ENCODE data around the gene ZBED2. TPM values are rescaled to one million over a fixed set of nuclear protein-coding genes. Genes with fewer than 3 reads are reported as not detected.

Gene ZBED2
- total RNA-seq, 1 experiment from 2014 or later, result 19.0 TPM

DNA sequence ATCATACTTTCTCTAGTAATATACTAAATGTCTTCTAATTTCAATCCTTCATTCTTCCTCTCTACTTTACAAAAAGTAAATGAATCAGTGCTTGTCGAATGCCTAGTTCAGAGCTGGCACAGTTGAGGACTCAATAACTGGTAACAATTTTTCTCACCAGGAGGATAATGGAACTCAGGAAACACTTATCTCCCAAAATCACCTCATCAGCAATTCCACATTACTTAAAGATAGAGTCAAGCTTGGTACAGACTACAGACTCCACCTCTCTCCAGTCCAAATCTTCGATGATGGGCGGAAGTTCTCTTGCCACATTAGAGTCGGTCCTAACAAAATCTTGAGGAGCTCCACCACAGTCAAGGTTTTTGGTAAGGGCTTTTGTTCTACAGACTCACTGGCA, 16.3 kb downstream of the ZBED2 start:
- Mint-ChIP-seq H3K27ac (ENCODE audit: low read depth, unreplicated experiment) (no peak overlapping the region), H3K36me3 (ENCODE audit: insufficient read depth, unreplicated experiment) (no peaks in the 10 kb centered on the region), H3K27me3 (ENCODE audit: insufficient read depth, unreplicated experiment) (no peaks in the 10 kb centered on the region), H3K4me1 (ENCODE audit: insufficient read depth, unreplicated experiment) (peaks cover 32% of the 10 kb centered on the region), H3K4me3 (ENCODE audit: unreplicated experiment) (no peak overlapping the region), H3K9me3 (ENCODE audit: unreplicated experiment) (no peaks in the 10 kb centered on the region)
- intact Hi-C loops (cut with micrococcal nuclease), result loop anchor here (1.0 to 5.0 kb wide), 7 partner anchors 37 to 388 kb away; no protein-coding TSS in a partner anchor
- no TSS peak for BruUV-seq (replicated peaks)
- CTCF ChIA-PET, result interaction anchor here (0.6 to 5.7 kb wide), 34 partner anchors 9 to 468 kb away, joined by 3 to 193 read pairs (median 6); partner anchors contain the start of gene ZBED2
- TF ChIP-seq CTCF (IDR thresholded peaks at IDR 0.05; ENCODE audit: unreplicated experiment), result no peak
- no peak for DNase-seq (ENCODE audit: unreplicated experiment)
- POLR2A ChIA-PET, result interaction anchor here (0.6 to 2.9 kb wide), 13 partner anchors 10 to 281 kb away, joined by 3 to 16 read pairs (median 4); partner anchors contain the start of gene ZBED2

DNA sequence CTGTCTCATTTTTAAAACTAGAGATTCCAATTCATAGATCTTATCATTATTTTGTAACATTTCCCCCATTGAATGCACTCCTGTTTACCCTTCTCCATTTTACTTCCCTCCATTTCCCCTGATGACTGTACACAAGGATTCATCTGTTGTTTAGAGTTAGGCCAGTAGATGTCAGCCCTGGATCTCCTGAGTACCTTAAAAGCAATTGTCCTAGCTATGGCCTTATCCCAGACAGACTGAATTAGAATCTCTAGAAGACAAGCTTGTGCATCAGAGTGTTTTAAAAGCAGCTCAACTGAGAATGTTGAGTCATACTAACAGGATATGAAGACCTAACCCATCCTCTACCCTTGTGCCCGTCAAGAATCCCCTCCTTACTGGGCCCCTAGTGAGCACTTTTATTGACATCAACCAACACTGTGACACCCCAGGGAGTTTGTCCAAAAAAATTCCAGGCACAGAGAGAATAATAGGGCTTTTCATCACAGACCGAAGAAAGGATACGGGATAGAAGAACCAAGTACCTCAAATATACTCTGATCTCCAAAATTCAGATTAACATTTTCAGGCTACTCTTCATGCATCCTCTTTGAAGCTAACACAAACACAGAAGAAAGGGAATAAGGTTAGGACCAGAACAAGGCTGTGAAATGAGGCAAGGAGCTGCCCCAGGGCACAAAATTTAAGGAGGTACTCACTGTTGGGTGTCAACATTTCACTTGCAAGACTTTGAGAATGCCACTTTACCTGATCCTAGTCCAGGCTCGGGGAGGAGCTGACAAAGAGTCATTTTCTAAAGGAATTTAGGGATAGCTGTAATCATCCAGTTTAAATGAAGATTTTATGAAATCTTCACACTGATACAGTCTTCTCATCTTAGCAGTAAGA, 17.1 kb downstream of the ZBED2 start:
- DNase-seq (ENCODE audit: unreplicated experiment), result peak; percentile 81
- no peaks in the 10 kb centered on the region for H3K36me3 Mint-ChIP-seq (ENCODE audit: insufficient read depth, unreplicated experiment)
- H3K27ac Mint-ChIP-seq (ENCODE audit: low read depth, unreplicated experiment), result no peak overlapping the region
- no peaks in the 10 kb centered on the region for H3K27me3 Mint-ChIP-seq (ENCODE audit: insufficient read depth, unreplicated experiment)
- BruUV-seq (replicated peaks), result no TSS peak
- ChIA-PET POLR2A (interaction anchor here (0.5 to 2.9 kb wide), 14 partner anchors 11 to 365 kb away, joined by 3 to 16 read pairs (median 4); partner anchors contain the start of gene ZBED2), CTCF (interaction anchor here (0.6 to 5.7 kb wide), 53 partner anchors 10 to 1884 kb away, joined by 3 to 193 read pairs (median 4); partner anchors contain the start of genes ABHD10 and ZBED2)
- H3K4me1 Mint-ChIP-seq (ENCODE audit: insufficient read depth, unreplicated experiment), result peaks cover 31% of the 10 kb centered on the region
- no peaks in the 10 kb centered on the region for H3K9me3 Mint-ChIP-seq (ENCODE audit: unreplicated experiment)
- peak; percentile 82 for TF ChIP-seq CTCF (IDR thresholded peaks at IDR 0.05; ENCODE audit: unreplicated experiment)
- intact Hi-C loops (cut with micrococcal nuclease), result loop anchor here (1.0 to 5.0 kb wide), 8 partner anchors 38 to 389 kb away; no protein-coding TSS in a partner anchor
- no peak overlapping the region for H3K4me3 Mint-ChIP-seq (ENCODE audit: unreplicated experiment)

GRCh38 chr3:111577113-111577512, 18.0 kb downstream of the ZBED2 start:
- Mint-ChIP-seq H3K4me1 (ENCODE audit: insufficient read depth, unreplicated experiment) (peaks cover 24% of the 10 kb centered on the region), H3K9me3 (ENCODE audit: unreplicated experiment) (no peaks in the 10 kb centered on the region), H3K4me3 (ENCODE audit: unreplicated experiment) (no peak overlapping the region), H3K27me3 (ENCODE audit: insufficient read depth, unreplicated experiment) (no peaks in the 10 kb centered on the region), H3K36me3 (ENCODE audit: insufficient read depth, unreplicated experiment) (no peaks in the 10 kb centered on the region), H3K27ac (ENCODE audit: low read depth, unreplicated experiment) (no peak overlapping the region)
- TF ChIP-seq CTCF (IDR thresholded peaks at IDR 0.05; ENCODE audit: unreplicated experiment), result no peak
- DNase-seq (ENCODE audit: unreplicated experiment), result no peak
- CTCF ChIA-PET, result interaction anchor here (0.6 to 5.7 kb wide), 27 partner anchors 9 to 402 kb away, joined by 3 to 193 read pairs (median 7); partner anchors contain the start of genes ABHD10 and ZBED2
- POLR2A ChIA-PET, result interaction anchor here (1.4 to 2.9 kb wide), 5 partner anchors 12 to 283 kb away, joined by 3 to 16 read pairs (median 7); partner anchors contain the start of gene ZBED2
- intact Hi-C loops (cut with micrococcal nuclease), result loop anchor here (1.0 to 5.0 kb wide), 4 partner anchors 44 to 390 kb away; no protein-coding TSS in a partner anchor
- BruUV-seq (replicated peaks), result no TSS peak

DNA sequence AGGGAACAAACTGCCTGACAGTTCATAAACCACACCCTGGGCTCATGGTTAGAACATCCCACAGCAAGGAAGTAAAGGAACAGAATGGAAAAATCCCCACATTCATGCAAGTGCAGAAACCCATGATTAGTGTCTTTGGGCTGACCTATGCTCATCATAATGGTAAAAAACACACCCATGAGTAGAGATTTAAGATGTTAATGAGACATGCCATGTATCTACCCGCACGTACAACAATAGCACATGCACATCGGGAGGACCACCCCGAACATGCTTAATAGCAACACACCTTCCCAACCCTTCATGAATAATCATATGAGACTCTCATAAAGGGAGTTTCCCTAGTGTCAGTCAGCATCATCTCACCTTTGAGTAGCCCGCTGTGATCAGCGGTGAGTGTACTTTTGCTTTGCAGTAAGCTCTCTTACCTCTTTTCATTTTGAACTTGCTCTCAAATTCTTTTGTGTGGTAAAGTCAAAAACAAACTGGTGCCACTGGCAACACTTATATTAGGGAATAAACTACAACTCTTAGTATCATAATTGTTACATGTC, 23.2 kb downstream of the ZBED2 start:
- H3K36me3 Mint-ChIP-seq (ENCODE audit: insufficient read depth, unreplicated experiment), result peaks cover 5% of the 10 kb centered on the region
- no peak for TF ChIP-seq CTCF (IDR thresholded peaks at IDR 0.05; ENCODE audit: unreplicated experiment)
- no peaks in the 10 kb centered on the region for H3K9me3 Mint-ChIP-seq (ENCODE audit: unreplicated experiment)
- CTCF ChIA-PET, result interaction anchor here (1.7 to 2.9 kb wide), 2 partner anchors 120 to 145 kb away, joined by 7 to 25 read pairs; no protein-coding TSS in a partner anchor
- intact Hi-C loops (cut with micrococcal nuclease), result no loop called here
- H3K27me3 Mint-ChIP-seq (ENCODE audit: insufficient read depth, unreplicated experiment), result no peaks in the 10 kb centered on the region
- no peak for DNase-seq (ENCODE audit: unreplicated experiment)
- POLR2A ChIA-PET, result interaction anchor here (0.6 kb wide), 1 partner anchor 137 kb away, joined by 3 read pairs; no protein-coding TSS in a partner anchor
- H3K4me3 Mint-ChIP-seq (ENCODE audit: unreplicated experiment), result no peak overlapping the region
- BruUV-seq (replicated peaks), result no TSS peak
- H3K4me1 Mint-ChIP-seq (ENCODE audit: insufficient read depth, unreplicated experiment), result no peaks in the 10 kb centered on the region
- H3K27ac Mint-ChIP-seq (ENCODE audit: low read depth, unreplicated experiment), result no peak overlapping the region

All from MCF 10A (cell line).